Stimulated activated CD8-positive, alpha-beta memory T cell treated with anti-CD3 and anti-CD28 coated beads, Interleukin-7, amount 100 ng/mL, for 48 hours (primary cell): Measurements from ENCODE around the gene CCDC47.
A peak's percentile ranks its signal among the peaks of the same experiment; 100 is the strongest.
"Not testable (repeated sequence)": the region's sequence is repeated elsewhere in the genome, so short reads cannot be mapped to it uniquely, and the experiment has no call there.

Experiments used
- DNase-seq, 2 donors: peaks; one replicate each; pipeline ENCODE4 v3.0.0-alpha.2; 2020; ENCODE audit warnings: low read depth in 1 of 2; ENCODE audit errors: extremely low read depth in 1 of 2

Gene CCDC47

DNA sequence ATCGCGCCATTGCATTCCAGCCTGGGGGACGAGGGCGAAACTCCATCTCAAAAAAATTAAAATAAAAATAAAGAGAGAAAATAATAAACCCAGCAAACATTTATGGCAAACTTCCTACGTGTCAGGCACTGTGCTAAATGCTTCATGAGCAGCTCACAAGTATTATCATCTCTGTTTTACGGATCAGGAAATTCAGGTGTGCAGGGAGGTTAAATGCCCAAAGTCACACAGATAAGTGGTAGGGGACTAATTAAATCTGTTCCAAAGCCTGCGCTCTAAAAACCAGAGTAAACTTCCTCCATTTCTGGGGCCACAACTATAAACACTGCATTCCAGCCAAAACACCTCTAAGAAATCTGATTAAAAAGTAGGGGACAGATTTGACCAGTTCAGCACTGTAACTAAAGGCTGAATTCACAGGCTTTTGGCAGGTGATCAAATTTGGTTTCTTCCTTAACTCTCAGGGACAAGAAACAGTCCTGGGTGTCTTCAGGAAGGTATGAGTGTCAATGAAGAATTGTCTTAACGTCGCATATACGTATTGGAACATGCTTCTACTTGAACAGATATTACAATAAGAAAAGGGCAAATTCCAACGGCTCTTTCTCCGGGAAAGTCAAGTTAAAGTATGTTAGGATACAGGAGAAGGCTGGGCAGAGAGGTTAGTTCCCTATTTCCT, 32.8 kb downstream of the CCDC47 start:
- DNase-seq: no peak

DNA sequence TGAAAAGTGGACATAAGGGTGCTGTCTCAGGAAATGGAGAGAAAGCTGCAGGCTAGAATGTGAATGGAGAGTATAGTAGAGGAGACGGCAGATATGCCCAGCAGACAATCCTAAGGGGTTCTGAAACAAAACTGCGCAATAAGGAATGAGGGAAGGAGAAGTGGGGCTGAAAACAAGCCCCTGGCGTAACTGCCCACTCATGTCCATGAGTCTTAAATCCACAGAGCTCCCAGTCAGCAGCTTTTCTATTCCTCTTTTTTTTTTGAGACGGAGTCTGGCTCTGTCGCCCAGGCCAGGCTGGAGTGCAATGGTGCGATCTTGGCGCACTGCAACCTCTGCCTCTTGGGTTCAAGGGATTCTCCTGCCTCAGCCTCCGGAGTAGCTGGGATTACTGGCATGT, 37.7 kb downstream of the CCDC47 start:
- DNase-seq: no peak

DNA sequence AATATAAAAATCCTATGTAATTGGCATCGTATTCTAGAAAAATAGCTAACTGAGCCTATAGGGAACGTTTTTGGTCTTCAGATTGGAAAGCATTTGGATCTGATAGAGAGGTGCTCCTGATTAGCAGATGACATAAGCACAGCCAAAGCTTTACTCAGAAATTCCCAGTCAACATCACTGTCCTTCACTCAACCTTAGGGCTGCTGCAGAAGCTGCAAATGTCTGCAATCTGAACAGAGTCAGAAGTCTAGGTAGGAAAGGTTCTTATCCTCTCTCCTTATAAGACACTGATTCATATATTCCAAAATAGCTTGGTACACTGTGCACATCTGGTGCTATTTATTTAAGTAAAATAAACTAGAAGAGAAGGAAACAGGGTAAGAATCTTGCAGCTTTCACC, 51.0 kb downstream of the CCDC47 start:
- DNase-seq: no peak

DNA sequence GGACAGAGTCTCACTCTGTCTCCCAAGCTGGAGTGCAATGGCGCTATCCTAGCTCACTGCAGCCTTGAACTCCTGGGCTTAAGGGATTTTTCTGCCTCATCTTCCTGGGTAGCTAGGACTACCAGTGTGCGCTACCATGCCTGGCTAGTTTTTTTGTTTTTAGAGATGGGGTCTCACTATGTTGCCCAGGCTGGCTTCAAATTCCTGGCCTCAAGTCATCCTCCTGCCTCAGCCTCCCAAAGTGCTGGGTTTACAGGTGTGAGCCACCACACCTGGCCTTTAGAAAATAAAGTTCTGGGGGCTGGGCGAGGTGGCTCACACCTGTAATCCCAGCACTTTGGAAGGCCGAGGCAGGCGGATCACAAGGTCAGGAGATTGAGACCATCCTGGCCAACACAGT, 53.2 kb downstream of the CCDC47 start:
- DNase-seq: not testable (repeated sequence)

DNA sequence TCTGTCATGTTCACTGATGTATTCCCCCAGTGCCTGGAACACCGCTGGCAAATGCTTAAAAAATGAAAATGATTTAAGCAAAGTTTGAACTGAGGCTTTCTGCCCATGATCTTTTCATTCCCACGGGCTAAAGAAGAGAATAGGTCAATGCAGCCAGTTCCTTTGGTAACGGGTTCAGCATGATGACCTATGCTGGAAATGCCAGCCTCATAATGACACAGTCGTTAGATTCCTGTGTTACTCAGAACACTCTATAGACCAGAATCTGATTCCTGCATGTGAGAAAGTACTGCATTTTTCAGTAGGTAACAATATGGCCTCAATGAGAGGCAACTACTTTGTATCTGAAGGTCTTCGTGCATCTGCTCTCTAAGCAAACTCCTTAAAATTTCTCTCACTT, 54.4 kb downstream of the CCDC47 start:
- DNase-seq: no peak

DNA sequence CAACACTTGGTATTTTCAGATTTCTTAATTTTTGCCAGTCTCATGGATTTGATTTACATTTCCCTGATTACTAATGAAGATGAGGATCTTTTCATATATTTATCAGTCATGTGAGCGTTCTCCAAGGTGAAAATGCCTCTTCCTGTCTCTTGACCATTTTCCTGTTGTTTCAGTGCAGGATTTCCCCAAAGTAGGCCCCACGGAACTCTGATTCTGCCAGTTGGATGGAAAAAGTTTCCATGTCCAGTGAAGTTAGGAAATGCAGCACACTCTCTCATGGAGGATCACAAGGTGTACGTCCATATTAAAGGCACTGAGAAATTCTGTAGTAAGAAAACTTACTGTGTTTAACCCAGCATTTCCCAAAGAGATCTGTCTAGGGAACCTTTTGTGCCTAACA, 57.0 kb downstream of the CCDC47 start:
- DNase-seq: no peak

DNA sequence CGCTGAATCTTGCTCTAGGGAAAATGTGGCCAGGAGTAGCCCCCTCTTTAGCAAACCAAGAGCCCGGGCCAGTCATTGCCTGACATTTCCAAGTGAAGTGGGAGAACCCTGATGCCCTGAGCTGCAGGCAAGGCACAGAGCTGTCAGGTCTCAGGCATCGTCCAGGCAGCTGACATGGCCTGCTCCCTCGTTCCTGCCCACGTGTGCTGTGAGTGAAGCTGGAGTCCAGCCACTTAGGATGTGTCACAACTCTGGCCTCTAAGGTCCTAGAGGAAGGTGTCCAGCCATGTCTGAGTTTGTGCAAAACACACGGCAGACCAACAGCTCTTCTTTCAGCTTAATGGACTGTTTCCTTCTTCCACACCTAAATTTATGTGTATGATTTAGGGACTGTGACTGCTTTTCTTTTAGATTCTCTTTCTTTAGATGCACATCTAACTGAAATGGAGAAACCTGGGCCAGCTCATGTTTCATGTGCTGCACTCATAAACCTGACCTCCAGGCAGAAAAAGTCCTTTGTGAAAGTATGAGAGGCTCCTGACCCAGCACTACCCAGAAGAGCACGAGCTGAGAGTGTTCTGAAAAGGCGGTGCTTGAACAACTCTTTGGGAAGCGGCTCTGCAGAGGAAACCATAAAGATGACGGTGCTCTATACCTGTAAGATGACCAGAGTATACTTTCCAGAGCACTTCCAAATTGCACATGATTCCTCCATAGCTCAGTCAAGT, 58.7 kb downstream of the CCDC47 start:
- no peak for DNase-seq

DNA sequence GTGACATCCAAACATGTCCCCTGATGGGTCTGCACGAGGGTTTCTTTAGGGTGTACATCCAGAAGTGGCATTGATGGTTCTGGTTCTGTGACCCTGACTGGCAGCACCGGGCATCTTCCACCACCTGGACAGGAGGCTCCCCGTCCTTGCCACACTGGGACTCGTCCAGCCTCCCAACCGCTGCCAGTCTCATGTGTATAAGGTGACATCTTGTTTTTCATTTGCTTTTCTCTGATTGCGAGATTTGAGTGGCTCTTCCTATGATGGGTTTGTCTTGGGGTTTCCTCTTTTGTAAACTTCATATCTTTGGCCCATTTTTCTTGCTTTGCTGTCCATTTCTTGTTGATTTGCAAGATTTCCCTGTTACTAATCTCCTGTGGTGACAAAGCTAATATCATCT, 64.3 kb downstream of the CCDC47 start:
- no peak for DNase-seq

DNA sequence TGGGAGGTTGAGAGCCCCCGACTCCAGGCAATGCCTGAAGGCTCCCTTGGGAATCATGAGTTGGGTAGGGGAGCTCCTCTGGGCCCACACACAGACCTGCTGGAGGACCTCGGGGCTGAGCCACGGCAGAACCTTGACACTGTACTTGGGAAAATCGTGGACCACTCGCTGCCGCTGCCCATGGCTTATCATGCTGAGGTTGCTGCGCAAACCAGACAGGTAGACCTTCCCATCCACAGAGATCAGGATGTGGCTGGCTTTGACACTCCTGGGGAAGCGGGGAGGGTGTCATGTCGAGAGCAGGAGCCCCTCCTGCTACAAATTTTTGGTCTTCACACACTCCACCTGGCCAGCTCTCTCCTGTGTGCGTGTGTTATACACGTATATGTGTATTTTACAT, 66.2 kb downstream of the CCDC47 start:
- DNase-seq: no peak

DNA sequence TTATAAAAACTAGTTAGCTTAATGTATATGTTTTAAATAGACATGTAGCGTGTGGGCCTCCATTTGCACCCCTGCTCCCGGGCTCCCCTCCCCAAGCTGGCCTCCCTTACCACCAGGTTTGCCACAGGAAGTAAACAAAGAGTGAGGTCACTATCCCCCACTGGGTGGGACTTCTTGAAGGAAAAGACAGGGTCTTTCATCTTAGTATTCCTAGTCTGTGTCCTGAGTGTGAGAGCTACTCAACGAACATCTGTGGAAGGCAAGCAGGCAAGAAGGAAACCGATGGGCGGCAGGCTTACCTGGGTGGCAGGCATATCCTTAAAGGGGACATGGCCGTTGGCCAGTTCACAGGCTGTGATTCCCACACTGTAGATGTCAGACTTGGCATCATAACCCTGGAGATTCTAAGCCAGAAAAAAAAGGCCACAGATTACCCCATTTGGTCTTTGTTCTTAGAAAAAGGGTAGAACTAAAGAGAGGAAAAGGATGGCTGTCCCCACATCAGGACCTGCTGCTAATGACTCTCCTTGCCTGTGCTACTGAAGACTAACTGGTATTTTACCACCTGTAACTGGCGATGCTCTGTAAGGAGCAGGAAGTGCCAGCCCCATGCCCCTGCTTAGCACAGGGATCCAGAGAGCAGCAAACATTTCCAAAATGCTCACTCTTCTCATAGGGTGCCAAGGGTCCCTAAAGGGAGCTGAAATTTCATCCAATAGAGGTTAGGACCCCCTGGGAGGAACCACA, 66.9 kb downstream of the CCDC47 start:
- no peak for DNase-seq

DNA sequence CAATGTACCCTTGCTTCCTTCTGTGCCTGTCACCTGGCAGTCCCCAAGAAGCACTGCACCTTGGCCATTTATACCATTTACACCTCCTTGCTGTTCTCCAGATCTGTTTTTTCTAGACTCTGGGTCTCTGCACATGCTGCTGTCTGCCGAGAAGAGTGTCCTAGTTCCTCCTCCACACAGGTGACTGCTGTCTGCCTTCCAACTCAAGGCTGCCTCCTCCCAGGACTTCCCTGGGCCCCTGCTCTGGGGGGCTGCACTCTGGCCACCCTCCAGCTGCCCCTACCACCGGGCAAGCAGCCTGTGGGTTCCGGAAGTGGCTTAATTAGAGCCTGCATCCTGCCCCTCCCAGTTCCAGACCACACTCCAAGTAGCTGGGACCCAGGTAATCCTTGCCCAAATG, 67.7 kb downstream of the CCDC47 start:
- DNase-seq: no peak

DNA sequence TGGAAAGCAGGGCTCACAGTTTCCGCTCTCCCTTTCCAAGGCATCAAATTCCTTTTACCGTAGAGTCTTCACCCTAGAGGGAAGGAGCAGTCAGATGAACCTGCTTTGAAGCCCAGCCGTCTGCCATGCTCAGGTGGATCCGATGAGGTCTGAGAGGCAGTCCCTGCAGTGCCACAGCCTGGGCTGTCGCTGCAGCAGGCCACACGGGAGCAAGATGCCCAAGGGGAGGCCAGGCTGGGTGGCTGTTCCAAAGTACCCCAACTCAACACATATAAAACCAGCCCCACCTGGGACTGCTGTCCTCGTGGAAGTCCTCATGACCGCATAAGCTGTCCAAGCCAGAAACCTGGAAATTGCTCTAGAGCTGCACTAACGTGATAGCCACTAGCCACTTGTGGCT, 68.6 kb downstream of the CCDC47 start:
- no peak for DNase-seq

DNA sequence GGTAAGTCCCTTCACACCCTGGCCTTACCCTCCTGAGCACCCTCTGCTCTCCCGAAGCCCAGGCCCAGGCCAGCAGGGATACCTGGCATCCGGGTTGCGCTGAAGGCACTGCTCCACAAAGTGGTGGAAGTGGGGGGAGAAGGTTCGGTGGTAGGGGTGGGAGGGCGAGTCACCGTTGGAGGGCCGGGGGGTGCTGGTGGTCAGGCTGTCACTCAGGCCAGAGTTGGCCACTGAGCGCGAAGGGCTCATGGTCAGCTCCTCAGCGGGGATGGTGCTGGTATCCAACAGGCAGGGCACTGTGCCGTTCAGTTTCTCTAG, 69.2 kb downstream of the CCDC47 start:
- no peak for DNase-seq

DNA sequence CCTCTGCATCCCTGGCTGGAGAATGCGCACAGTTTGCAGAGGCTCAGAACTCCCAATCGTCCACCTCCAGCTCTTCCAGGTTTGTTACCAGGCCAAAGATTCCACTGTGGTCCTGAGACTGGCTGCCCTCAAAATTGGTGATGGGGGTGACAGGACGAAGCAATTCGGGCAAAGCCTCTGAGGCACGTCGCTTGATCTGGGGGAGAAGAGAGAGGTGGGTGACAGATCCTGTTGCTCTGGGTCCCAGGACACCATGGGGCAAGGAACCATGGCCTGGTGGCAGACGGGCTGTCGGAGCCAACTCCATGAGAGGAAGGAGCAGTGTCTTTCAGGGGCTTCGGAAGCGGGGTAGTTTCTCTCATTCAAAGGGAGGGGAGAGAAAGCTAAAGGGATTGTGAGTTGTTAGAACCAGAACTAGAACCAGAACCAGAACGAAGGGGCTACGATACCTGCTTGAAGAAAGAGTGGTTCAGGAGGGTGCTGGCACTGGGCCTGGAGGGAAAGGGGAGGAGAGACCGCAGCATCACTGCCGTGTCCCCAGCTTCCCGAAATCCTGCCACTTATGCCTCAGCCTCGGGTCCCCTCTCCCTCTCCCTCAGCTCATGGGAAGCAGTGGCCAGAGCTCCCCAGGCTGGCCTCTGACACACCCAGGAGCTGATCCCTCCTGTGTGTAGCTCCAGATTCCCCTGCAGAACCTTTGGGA, 69.7 kb downstream of the CCDC47 start:
- DNase-seq: no peak

DNA sequence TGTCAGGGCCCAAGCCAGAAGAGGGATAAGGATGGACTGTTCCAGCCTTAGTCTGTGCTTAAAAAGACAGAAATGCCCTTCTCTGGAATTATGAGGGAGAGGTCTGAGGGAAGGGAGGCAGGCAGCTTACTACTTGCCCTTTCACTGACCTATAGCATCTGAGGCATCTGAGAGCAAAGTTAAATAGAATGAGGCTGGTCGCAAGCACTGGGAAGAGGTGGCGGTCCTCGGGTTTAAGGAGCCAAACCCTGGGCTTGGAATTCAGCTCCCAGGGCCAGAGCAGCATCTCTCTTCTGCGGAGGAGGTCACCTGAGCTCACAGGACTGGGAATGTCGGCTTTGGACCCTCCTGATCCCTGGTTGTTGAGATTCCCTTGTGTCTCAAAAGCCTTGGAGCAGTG, 70.4 kb downstream of the CCDC47 start:
- DNase-seq: no peak

DNA sequence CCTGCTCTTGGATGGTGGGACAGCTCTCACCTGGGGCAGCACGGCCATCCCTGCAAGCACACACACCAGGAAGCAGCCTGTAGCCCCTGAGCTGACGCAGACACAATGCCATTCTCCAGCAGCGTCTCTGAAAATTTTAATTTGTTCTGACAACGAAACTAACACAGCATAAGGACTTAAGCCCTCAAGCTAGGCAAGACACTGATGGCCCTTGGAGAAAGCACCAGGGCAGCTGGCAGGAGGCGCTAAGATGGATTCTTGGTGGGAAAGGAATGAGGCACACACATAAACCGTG, 70.7 kb downstream of the CCDC47 start:
- DNase-seq: no peak

DNA sequence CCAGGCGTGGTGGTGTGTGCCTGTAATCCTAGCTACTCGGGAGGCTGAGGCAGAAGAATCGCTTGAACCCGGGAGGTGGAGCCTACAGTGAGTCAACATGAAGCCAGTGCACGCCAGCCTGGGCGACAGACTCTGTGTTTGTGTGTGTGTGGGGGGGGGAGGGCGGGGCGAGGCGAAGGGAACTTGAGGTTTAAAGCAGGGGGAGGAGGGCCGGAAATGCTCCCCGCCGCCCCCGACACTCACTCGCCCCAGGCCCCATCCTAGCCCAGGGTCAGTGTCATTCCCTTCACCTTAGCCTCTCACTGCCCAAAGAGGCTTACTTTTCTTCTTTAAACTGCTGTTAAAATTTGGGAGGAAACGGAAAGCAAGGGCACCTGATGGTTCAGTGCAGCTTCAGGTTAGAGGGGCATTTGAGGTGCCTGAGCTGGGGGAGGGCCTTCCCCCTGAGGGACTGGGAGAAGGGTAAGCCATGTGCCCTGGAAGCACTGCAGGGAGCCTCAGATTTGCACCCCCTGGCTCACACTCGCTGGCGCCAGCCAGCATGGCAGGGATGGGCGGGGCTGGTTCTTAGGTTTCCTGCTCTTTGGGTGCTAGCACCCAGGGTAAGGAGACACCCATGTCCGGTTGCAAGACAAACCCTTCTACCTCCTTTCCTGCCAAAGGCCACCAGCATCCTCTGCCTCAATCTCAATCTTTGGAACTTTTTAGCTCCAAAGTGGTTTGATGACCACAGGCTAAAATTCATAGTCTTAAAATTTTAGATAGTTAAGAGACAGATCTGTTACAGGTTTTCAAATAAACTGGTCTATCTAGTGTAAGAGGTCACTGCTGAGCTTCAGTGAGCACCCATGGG, 71.3 kb downstream of the CCDC47 start:
- peak in 1 of 2 donors; percentile 75 for DNase-seq

DNA sequence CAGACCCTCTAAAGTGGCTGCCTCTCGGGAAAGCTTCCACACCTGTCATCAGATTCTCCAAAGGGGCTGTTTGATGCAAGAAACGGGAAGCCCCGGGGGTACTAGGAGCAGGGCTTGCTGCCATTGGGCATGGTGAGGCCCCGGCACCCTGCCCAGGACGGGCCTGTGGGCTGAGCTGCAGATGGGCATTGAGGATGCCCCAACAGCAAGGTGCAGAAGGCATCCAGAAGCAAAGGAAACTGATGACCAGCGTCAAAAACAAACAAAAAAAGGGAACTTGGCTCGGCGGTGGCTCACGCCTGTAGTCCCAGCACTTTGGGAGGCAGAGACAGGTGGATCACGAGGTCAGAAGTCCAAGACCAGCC, 72.0 kb downstream of the CCDC47 start:
- DNase-seq: no peak

DNA sequence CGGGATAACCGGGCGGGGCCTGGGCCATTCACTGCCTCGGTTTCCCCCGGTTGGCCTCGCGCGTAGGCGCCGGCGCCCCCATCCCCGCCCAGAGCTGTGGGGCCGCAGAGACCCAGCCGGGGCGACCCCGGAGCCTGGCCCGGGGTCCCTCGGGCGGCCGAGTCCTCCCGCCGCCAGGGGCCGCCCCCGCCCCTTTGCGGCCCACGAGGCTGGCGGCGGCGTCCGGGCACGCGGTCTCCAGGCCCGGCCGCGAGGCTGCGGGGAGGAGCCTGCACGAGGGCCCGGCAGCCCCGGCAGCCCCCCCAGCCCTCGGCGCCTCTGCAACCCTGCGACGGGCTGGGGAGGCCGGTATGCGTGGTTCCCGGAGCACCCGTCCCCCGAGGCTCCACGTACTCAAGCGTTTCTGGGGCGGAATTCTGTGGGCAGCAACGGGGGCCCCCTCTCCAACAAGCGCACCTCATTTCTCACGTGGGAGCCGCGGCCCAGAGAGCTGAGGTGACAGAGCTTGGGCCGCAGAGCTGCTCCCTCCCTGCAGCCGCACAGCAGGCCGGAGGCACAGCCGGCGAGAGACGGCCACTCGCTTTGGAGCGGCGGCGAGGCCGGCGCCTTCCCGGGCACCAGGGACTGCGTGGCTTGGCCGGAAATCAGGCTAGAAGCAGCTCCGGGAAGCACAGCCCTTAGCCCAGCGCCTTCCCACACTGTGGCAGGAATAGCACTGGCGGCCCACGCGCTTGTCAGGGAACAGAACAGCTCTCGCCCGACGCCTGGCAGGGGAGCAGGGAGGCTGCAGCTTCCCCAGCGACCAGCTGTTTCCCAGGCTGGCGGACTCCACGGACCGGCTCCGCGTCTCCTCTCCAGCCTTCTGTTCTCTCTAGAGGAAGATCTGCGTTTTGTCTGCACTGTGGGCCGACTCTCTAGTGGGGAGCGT, 72.6 kb downstream of the CCDC47 start:
- no peak for DNase-seq
